GM10266 (cell line): ENCODE data around the gene TOP3A.

Experiments used
- DNase-seq: peaks from one replicate; pipeline ENCODE4 v3.0.0; 2012; ENCODE audit errors: extremely low spot score
- CTCF ChIP-seq: IDR thresholded peaks from 2 replicates; pipeline ENCODE4 v1.5.1; 2012; ENCODE audit warnings: mild to moderate bottlenecking, low read depth; ENCODE audit not compliant: control insufficient read depth, insufficient read depth; ENCODE audit errors: missing control alignments

The TOP3A gene

GRCh38 chr17:18224053-18224386, 90.8 kb downstream of the TOP3A start:
- no peak for DNase-seq
- no peak for TF ChIP-seq CTCF
